ENCODE data around the gene MACROD2. TPM values are rescaled to one million over a fixed set of nuclear protein-coding genes. Genes with fewer than 3 reads are reported as not detected.

Gene MACROD2
- total and polyA plus RNA-seq, 2 experiments from 2014 or later, result 2.8 to 4.3 TPM

GRCh38 chr20:14507711-14508110 is 512.4 kb downstream of the MACROD2 start:
- H3K79me2 ChIP-seq (replicated peaks; ENCODE audit: insufficient read depth), result no peaks in the 10 kb centered on the region
- no peaks in the 10 kb centered on the region for H3K27me3 ChIP-seq (ENCODE audit: insufficient read depth)
- no peak overlapping the region for H3K4me3 ChIP-seq
- ATAC-seq (no peak), DNase-seq (ENCODE audit: low spot score) (no peak)
- no peaks in the 10 kb centered on the region for H3F3A ChIP-seq (replicated peaks; ENCODE audit: low read depth)
- H3K27ac ChIP-seq (ENCODE audit: low read depth), result no peak overlapping the region
- H2AFZ ChIP-seq, result no peak overlapping the region
- H4K20me1 ChIP-seq (replicated peaks; ENCODE audit: insufficient read depth), result no peaks in the 10 kb centered on the region
- no peak for TF ChIP-seq ZNF331 (CRISPR knock-in tag; IDR thresholded peaks at IDR 0.05; ENCODE audit: low read depth)
- no peak for TF ChIP-seq EZH2phosphoT487 (IDR thresholded peaks at IDR 0.05; ENCODE audit: unreplicated experiment)
- TF ChIP-seq, protein P1, sequence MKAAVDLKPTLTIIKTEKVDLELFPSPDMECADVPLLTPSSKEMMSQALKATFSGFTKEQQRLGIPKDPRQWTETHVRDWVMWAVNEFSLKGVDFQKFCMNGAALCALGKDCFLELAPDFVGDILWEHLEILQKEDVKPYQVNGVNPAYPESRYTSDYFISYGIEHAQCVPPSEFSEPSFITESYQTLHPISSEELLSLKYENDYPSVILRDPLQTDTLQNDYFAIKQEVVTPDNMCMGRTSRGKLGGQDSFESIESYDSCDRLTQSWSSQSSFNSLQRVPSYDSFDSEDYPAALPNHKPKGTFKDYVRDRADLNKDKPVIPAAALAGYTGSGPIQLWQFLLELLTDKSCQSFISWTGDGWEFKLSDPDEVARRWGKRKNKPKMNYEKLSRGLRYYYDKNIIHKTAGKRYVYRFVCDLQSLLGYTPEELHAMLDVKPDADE (IDR thresholded peaks at IDR 0.05), result no peak
- TF ChIP-seq, protein P2, sequence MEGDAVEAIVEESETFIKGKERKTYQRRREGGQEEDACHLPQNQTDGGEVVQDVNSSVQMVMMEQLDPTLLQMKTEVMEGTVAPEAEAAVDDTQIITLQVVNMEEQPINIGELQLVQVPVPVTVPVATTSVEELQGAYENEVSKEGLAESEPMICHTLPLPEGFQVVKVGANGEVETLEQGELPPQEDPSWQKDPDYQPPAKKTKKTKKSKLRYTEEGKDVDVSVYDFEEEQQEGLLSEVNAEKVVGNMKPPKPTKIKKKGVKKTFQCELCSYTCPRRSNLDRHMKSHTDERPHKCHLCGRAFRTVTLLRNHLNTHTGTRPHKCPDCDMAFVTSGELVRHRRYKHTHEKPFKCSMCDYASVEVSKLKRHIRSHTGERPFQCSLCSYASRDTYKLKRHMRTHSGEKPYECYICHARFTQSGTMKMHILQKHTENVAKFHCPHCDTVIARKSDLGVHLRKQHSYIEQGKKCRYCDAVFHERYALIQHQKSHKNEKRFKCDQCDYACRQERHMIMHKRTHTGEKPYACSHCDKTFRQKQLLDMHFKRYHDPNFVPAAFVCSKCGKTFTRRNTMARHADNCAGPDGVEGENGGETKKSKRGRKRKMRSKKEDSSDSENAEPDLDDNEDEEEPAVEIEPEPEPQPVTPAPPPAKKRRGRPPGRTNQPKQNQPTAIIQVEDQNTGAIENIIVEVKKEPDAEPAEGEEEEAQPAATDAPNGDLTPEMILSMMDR (conservative IDR thresholded peaks at IDR 0.05; ENCODE audit: low read depth in 2 of 2), result no peak
- TF ChIP-seq ZNF114 (CRISPR knock-in tag; IDR thresholded peaks at IDR 0.05), result no peak
- TF ChIP-seq CREB1 (CRISPR knock-in tag; IDR thresholded peaks at IDR 0.05; ENCODE audit: low read depth), result no peak
- TF ChIP-seq EZH2 (IDR thresholded peaks at IDR 0.05; ENCODE audit: low read depth, unreplicated experiment), result no peak
- TF ChIP-seq JUNB (IDR thresholded peaks at IDR 0.05; ENCODE audit: unreplicated experiment), result no peak
- H3K4me1 ChIP-seq (ENCODE audit: insufficient read depth), result no peaks in the 10 kb centered on the region
- no peaks in the 10 kb centered on the region; the same call in 2 of the 3 replicates for H3K9me3 Mint-ChIP-seq
- no peaks in the 10 kb centered on the region for H3K36me3 ChIP-seq (ENCODE audit: insufficient read depth)
- no peaks in the 10 kb centered on the region for H3K36me3 Mint-ChIP-seq (ENCODE audit: low read depth)
- no peak overlapping the region for H3K4me3 Mint-ChIP-seq
- no peak overlapping the region for H3K4me2 ChIP-seq
- no peaks in the 10 kb centered on the region; the same call in 1 of the 3 replicates for H3K4me1 Mint-ChIP-seq
- H3K27ac Mint-ChIP-seq, result no peak overlapping the region; the same call in 1 of the 2 replicates
- no peaks in the 10 kb centered on the region for H3K9me2 ChIP-seq (ENCODE audit: insufficient read depth)
- H3K27me3 Mint-ChIP-seq (ENCODE audit: insufficient read depth, low read depth, poor library complexity), result no peaks in the 10 kb centered on the region

DNA sequence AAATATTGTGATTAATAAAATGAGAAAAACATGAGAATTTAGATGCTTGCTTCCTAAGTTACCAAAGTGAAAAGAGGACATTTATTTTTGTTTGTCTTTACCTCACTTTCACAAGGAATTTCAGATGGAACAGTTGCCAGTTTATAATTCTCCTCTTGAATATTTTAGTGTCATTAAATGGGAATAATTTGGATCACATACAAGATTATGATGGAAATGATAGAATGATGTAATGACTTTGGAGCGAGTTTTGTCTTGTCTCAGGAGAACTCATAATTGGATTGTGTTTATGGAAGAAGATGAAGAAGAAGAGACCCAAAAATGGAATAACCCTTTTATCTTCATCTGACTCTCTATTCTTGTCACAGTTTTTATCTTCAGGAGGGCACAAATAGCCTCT is 515.0 kb downstream of the MACROD2 start:
- Histone ChIP-seq H2AFZ (no peak overlapping the region), H3K79me2 (replicated peaks; ENCODE audit: insufficient read depth) (no peaks in the 10 kb centered on the region), H3K27ac (ENCODE audit: low read depth) (no peak overlapping the region), H3K36me3 (ENCODE audit: insufficient read depth) (no peaks in the 10 kb centered on the region), H3K27me3 (ENCODE audit: insufficient read depth) (no peaks in the 10 kb centered on the region), H3K9me2 (ENCODE audit: insufficient read depth) (no peaks in the 10 kb centered on the region), H3K4me1 (ENCODE audit: insufficient read depth) (no peaks in the 10 kb centered on the region), H3K4me2 (no peak overlapping the region), H3F3A (replicated peaks; ENCODE audit: low read depth) (no peaks in the 10 kb centered on the region), H4K20me1 (replicated peaks; ENCODE audit: insufficient read depth) (no peaks in the 10 kb centered on the region), H3K4me3 (no peak overlapping the region)
- Mint-ChIP-seq H3K4me1 (no peaks in the 10 kb centered on the region; the same call in 1 of the 3 replicates), H3K36me3 (ENCODE audit: low read depth) (no peaks in the 10 kb centered on the region), H3K27me3 (ENCODE audit: insufficient read depth, low read depth, poor library complexity) (no peaks in the 10 kb centered on the region), H3K4me3 (no peak overlapping the region), H3K27ac (no peak overlapping the region), H3K9me3 (no peaks in the 10 kb centered on the region; the same call in 2 of the 3 replicates)
- DNase-seq (ENCODE audit: low spot score) (no peak), ATAC-seq (no peak)
- TF ChIP-seq, protein P1 (IDR thresholded peaks at IDR 0.05), result no peak
- TF ChIP-seq ZNF462 (CRISPR knock-in tag; IDR thresholded peaks at IDR 0.05) (no peak), EZH2 (IDR thresholded peaks at IDR 0.05; ENCODE audit: low read depth, unreplicated experiment) (no peak), POLR2AphosphoS5 (IDR thresholded peaks at IDR 0.05; ENCODE audit: low read depth) (no peak)

Data from GM23338 (cell line).